Bronchial epithelial cell (primary cell): ENCODE measurements around the gene POLDIP3. TPM values are rescaled to one million over a fixed set of nuclear protein-coding genes. Genes with fewer than 3 reads are reported as not detected.
A peak's percentile ranks its signal among the peaks of the same experiment; 100 is the strongest.
"Not testable (repeated sequence)": the region's sequence is repeated elsewhere in the genome, so short reads cannot be mapped to it uniquely, and the experiment has no call there.

Experiments used
- DNase-seq: peaks from one replicate; pipeline ENCODE4 v3.0.0-alpha.2; 2010; ENCODE audit warnings: low read depth
- FAIRE-seq: peaks from 2 replicates; lab custom pipeline; 2011; peaks lifted over from hg19 to GRCh38; lab: Jason Lieb, UNC
- H3K27me3 ChIP-seq: 2 replicates; pipeline ENCODE4 v1.5.1; 2011; ENCODE audit warnings: low read length; ENCODE audit not compliant: control insufficient read depth, insufficient read depth
- H3K36me3 ChIP-seq: 2 replicates; pipeline ENCODE4 v1.5.1; 2011; ENCODE audit warnings: low read length; ENCODE audit not compliant: control insufficient read depth, insufficient read depth
- H3K4me3 ChIP-seq: 2 replicates; pipeline ENCODE4 v1.5.1; 2011; ENCODE audit warnings: mild to moderate bottlenecking, low read depth, low read length, control low read depth
- total RNA-seq: library from RNA; depleted of rRNA; stranded (reverse); fragments of >200 nt; gene quantifications from 2 replicates; pipeline ENCODE4 v1.2.1, GENCODE V29; 2014
- TF ChIP-seq, protein P1 (sequence below): IDR thresholded peaks from 2 replicates; pipeline ENCODE4 v1.5.1; 2011; ENCODE audit warnings: mild to moderate bottlenecking, moderate library complexity, low read length, control low read depth, inconsistent platforms; ENCODE audit not compliant: insufficient read depth, severe bottlenecking

Gene POLDIP3
- total RNA-seq, 1 donor from 2014 or later, result 16.8 TPM

DNA sequence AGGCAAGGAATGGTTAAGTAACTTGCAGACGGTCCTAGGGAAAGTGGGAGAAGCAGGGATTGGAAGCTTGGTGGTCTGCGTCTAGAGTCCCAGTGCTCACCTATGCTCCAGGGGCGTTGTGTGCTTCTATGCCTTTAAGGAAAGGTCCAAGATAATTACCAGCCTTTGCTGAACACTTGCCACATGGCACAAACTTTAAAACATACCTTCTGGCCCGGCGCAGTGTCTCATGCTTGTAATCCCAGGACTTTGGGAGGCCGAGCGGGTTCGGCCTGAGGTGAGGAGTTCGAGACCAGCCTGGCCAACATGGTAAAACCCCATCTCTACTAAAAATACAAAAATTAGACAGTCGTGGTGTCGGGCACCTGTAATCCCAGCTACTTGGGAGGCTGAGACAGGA lies 2.3 kb downstream of the POLDIP3 start:
- DNase-seq, result no peak
- no peak overlapping the region for H3K4me3 ChIP-seq
- H3K27me3 ChIP-seq, result no peaks in the 10 kb centered on the region
- TF ChIP-seq, protein P1, sequence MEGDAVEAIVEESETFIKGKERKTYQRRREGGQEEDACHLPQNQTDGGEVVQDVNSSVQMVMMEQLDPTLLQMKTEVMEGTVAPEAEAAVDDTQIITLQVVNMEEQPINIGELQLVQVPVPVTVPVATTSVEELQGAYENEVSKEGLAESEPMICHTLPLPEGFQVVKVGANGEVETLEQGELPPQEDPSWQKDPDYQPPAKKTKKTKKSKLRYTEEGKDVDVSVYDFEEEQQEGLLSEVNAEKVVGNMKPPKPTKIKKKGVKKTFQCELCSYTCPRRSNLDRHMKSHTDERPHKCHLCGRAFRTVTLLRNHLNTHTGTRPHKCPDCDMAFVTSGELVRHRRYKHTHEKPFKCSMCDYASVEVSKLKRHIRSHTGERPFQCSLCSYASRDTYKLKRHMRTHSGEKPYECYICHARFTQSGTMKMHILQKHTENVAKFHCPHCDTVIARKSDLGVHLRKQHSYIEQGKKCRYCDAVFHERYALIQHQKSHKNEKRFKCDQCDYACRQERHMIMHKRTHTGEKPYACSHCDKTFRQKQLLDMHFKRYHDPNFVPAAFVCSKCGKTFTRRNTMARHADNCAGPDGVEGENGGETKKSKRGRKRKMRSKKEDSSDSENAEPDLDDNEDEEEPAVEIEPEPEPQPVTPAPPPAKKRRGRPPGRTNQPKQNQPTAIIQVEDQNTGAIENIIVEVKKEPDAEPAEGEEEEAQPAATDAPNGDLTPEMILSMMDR, result no peak
- FAIRE-seq, result no peak
- H3K36me3 ChIP-seq, result peaks cover 6% of the 10 kb centered on the region

DNA sequence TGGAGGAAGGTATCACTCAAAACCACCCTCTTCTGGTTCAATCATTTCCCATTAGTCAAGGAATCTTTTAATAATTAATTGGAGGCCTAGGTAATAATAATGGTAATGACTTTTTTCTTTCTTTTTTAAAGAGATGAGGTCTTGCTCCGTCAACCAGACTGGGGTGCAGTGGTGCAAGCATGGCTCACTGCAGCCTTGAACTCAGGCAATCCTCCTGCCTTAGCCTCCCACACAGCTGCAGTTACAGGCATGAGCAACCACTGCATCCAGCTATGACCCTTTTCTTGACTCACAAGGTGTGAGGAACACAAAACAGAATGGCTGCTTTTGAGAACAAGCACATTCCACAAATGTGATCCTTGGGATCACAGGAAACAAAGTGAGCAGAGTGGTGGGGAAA lies 3.6 kb downstream of the POLDIP3 start:
- H3K27me3 ChIP-seq, result no peaks in the 10 kb centered on the region
- FAIRE-seq (no peak), DNase-seq (peak; percentile 10)
- H3K36me3 ChIP-seq, result peaks cover 8% of the 10 kb centered on the region
- H3K4me3 ChIP-seq, result no peak overlapping the region
- TF ChIP-seq, protein P1, result no peak

DNA sequence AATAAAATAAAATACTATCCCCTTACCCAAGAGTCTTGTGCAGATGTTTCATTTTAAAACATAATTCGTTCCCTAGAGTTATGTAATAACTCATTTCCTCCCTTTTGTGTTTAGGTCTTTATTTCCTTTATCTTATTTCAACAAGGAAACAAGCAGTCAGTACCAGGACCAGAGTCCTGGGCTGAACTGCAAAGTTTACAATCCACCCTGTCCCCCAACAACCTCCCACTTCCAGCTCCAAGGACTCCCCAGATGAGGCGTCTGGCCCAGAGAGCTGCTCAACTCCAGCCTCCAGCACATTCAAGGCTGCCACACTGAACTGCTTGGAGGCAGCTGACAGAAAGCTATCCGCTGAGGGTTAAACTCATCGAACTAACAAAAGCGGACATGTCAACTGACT lies 4.5 kb downstream of the POLDIP3 start:
- FAIRE-seq (no peak), DNase-seq (no peak)
- Histone ChIP-seq H3K36me3 (peaks cover 8% of the 10 kb centered on the region), H3K27me3 (no peaks in the 10 kb centered on the region), H3K4me3 (no peak overlapping the region)
- TF ChIP-seq, protein P1, result no peak

DNA sequence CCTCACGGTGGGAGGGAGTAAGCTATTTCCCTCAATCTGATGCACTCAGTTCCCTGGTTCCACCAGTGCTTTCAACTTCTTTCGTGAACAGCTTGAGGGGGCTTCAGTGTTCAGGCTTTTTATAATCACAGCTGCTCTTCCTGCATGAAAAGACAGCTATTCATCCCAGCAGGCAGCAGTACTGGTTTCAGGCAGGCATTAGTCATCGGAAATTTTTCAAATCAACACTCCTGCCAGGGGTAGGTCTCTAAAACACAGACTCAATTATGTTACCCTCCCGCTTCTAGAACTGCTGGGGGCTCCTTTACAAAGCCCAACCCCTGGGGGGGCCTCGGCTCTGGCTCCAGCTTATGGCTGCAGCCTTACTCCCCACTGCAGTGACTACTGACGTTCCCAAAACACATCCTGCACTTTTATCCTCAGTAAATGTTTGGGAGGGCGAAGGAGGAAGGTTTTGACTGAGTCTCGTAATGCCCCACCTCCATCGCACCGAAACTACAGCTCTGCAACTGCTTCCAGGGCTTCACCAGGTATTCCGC lies 5.8 kb downstream of the POLDIP3 start:
- TF ChIP-seq, protein P1, result no peak
- Histone ChIP-seq H3K36me3 (peaks cover 10% of the 10 kb centered on the region), H3K27me3 (no peaks in the 10 kb centered on the region), H3K4me3 (no peak overlapping the region)
- DNase-seq (peak; percentile 39), FAIRE-seq (no peak)

DNA sequence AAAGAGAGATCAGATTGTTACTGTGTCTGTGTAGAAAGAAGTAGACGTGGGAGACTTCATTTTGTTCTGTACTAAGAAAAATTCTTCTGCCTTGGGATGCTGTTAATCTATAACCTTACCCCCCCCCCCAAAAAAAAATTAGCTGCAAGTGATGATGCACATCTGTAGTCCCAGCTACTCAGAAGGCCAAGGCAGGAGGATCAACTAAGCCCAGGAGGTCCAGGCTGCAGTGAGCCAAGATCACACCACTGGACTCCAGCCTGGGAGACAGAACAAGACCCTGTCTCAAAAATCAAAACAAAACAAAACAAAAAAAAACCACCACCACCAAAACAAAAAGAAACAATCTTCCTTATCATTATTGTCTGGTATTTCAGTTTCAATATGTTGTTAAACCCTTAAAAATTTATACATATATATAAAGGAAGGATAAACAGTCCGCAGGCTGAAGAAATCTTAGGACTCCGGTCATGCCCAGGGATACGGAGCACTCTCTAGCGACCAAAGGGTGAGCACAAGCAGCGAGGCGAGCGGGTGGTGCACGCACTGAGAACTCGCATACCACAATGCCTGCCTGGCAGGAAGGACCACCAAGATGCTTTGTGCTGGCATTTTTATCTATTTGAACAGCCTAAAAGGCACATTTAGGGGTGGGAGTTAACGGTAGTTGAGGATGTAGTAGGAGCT lies 6.4 kb downstream of the POLDIP3 start:
- peaks cover 10% of the 10 kb centered on the region for H3K36me3 ChIP-seq
- no peak overlapping the region for H3K4me3 ChIP-seq
- FAIRE-seq, result no peak
- DNase-seq, result no peak
- TF ChIP-seq, protein P1, result no peak
- H3K27me3 ChIP-seq, result no peaks in the 10 kb centered on the region

DNA sequence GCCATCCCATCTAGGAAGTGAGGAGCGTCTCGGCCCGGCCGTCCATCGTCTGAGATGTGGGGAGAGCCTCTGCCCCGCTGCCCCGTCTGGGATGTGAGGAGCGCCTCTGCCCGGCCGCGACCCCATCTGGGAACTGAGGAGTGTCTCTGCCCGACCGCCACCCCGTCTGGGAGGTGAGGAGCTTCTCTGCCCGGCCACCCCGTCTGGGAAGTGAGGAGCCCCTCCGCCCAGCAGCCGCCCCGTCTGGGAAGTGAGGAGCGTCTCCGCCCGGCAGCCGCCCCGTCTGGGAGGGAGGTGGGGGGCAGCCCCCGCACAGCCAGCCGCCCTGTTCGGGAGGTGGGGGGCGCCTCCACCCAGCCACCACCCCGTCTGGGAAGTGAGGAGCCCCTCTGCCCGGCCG lies 7.0 kb downstream of the POLDIP3 start:
- FAIRE-seq, DNase-seq: not testable (repeated sequence)
- H3K36me3 ChIP-seq, result peaks cover 15% of the 10 kb centered on the region

More for the DNA sequence above, 7.0 kb downstream of the POLDIP3 start:
- not testable (repeated sequence) for H3K27me3 ChIP-seq, H3K4me3 ChIP-seq
